ENCODE data around the gene CCSER1. TPM values are rescaled to one million over a fixed set of nuclear protein-coding genes. Genes with fewer than 3 reads are reported as not detected.

Gene CCSER1
- total RNA-seq, 2 donors from 2014 or later: 1.5 to 2.7 TPM

DNA sequence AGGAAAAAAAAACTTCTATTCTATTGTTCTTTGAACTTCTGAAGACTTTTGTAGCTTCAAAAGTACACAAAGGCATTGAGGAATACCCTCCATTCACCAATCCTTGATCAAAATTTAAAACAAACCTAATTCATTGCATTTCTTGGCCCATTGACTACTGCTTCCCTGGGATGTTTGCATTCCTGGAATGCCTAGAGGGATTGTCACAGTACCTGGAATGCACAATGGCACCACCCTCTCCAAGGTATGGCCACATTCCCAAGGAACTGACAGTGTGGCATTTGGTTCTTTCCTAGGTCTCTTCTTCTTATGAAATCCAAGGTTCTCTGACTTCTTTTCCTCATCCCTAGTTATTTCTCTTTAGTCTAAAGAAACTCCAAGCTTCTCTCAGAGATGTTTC lies 600.7 kb downstream of the CCSER1 start:
- DNase-seq (ENCODE audit: low spot score): no peak
- Histone ChIP-seq H3K36me3 (no peaks in the 10 kb centered on the region), H3K4me1 (ENCODE audit: control insufficient read depth in 1 of 2, low read depth in 2 of 2) (no peaks in the 10 kb centered on the region), H3K4me3 (no peak overlapping the region), H3K27ac (no peak overlapping the region), H3K9me3 (no peaks in the 10 kb centered on the region), H3K27me3 (replicated peaks; ENCODE audit: insufficient read depth) (no peaks in the 10 kb centered on the region)
- ATAC-seq (ENCODE audit: insufficient number of reproducible peaks, low FRiP score, low read depth): no peak
- TF ChIP-seq, protein P1, sequence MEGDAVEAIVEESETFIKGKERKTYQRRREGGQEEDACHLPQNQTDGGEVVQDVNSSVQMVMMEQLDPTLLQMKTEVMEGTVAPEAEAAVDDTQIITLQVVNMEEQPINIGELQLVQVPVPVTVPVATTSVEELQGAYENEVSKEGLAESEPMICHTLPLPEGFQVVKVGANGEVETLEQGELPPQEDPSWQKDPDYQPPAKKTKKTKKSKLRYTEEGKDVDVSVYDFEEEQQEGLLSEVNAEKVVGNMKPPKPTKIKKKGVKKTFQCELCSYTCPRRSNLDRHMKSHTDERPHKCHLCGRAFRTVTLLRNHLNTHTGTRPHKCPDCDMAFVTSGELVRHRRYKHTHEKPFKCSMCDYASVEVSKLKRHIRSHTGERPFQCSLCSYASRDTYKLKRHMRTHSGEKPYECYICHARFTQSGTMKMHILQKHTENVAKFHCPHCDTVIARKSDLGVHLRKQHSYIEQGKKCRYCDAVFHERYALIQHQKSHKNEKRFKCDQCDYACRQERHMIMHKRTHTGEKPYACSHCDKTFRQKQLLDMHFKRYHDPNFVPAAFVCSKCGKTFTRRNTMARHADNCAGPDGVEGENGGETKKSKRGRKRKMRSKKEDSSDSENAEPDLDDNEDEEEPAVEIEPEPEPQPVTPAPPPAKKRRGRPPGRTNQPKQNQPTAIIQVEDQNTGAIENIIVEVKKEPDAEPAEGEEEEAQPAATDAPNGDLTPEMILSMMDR (IDR thresholded peaks at IDR 0.05): no peak

DNA sequence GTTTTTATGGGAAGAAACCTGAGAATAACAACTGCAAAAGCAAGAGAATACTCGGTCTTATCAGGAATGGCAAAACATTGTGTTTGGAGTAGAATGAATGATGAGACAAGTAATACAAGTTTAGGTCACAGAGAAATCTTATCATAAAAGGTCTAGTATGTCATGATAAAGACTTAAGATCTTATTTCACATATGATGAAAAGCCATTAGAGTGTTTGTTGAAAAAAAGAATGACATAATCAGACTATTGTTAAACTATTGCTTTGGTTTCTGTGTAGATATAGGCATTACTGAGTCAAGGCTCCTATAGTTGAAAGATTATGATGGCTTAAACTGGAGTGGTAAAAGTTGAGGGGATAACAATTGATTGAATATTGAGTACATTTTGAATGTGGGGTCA lies 603.6 kb downstream of the CCSER1 start:
- Histone ChIP-seq H3K4me3 (no peak overlapping the region), H3K36me3 (no peaks in the 10 kb centered on the region), H3K9me3 (no peaks in the 10 kb centered on the region), H3K27me3 (replicated peaks; ENCODE audit: insufficient read depth) (no peaks in the 10 kb centered on the region), H3K27ac (no peak overlapping the region), H3K4me1 (ENCODE audit: control insufficient read depth in 1 of 2, low read depth in 2 of 2) (no peaks in the 10 kb centered on the region)
- TF ChIP-seq, protein P1 (IDR thresholded peaks at IDR 0.05): no peak
- ATAC-seq (ENCODE audit: insufficient number of reproducible peaks, low FRiP score, low read depth): no peak
- DNase-seq (ENCODE audit: low spot score): no peak

DNA sequence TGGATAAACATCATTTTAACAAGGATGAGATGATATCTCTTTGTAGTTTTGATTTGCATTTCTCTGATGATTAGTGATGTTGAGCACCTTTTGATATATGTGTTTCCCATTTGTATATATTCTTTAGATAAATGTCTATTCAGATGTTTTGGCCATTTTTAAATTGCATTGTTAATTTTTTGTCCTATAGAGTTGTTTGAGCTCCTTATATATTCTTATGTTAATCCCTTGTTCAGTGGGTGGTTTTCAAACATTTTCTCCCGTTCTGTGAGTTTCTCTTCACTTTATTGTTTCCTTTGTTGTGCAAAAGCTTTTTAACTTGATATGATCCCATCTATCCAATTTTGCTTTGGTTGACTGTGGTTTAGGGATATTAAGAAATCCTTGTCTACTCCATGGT lies 606.0 kb downstream of the CCSER1 start:
- H3K9me3 ChIP-seq: no peaks in the 10 kb centered on the region
- ATAC-seq (ENCODE audit: insufficient number of reproducible peaks, low FRiP score, low read depth): no peak
- no peaks in the 10 kb centered on the region for H3K36me3 ChIP-seq

DNA sequence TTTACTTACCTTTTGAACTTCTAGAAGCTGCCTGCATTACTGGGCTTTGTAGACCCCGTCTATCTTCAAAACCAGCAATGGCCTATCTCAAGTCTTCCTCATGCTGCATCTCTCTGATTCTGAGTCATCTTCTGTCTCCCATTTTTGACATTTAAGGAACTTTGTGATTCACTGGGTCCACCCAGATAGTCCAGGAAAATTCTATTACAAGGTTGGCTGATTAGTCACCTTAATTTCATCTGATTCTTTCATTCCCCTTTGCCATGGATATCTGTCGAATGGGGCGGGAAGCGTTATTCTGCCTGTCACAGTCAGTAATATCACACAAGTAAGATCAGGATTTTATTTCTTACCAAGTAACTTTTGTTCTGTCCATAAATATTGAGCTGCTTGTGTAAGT lies 618.0 kb downstream of the CCSER1 start:
- Histone ChIP-seq H3K27ac (no peak overlapping the region), H3K9me3 (no peaks in the 10 kb centered on the region)
- TF ChIP-seq, protein P1 (IDR thresholded peaks at IDR 0.05): no peak

More for the DNA sequence above, 606.0 kb downstream of the CCSER1 start:
- Histone ChIP-seq H3K27me3 (replicated peaks; ENCODE audit: insufficient read depth) (no peaks in the 10 kb centered on the region), H3K27ac (no peak overlapping the region), H3K4me3 (no peak overlapping the region), H3K4me1 (ENCODE audit: control insufficient read depth in 1 of 2, low read depth in 2 of 2) (no peaks in the 10 kb centered on the region)
- DNase-seq (ENCODE audit: low spot score): no peak
- TF ChIP-seq, protein P1 (IDR thresholded peaks at IDR 0.05): no peak

DNA sequence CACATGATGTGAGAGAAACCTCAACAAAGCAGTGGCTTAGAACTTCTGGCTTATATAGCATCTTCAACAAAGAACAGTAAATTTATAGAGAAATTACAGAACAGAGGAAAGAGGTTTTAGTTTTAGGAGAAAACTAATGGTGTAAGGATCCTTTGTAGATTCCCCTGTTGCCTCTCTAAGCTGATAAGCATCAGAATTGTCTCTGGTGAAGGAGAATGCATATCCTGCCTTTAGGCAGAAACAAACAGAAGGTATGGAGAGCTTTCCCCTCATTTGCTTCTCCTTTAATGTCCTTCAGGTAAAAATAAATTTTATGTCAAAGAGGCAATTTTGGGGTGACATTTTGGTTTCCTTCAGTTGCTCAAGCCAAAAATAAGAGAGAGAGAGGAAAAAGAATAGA lies 625.9 kb downstream of the CCSER1 start:
- H3K4me3 ChIP-seq: no peak overlapping the region
- no peak overlapping the region for H3K27ac ChIP-seq
- TF ChIP-seq, protein P1 (IDR thresholded peaks at IDR 0.05): no peak
- ATAC-seq (ENCODE audit: insufficient number of reproducible peaks, low FRiP score, low read depth): no peak
- H3K9me3 ChIP-seq: no peaks in the 10 kb centered on the region
- no peak for DNase-seq (ENCODE audit: low spot score)
- H3K4me1 ChIP-seq (ENCODE audit: control insufficient read depth in 1 of 2, low read depth in 2 of 2): no peaks in the 10 kb centered on the region
- H3K27me3 ChIP-seq (replicated peaks; ENCODE audit: insufficient read depth): no peaks in the 10 kb centered on the region
- H3K36me3 ChIP-seq: no peaks in the 10 kb centered on the region

More for the DNA sequence above, 618.0 kb downstream of the CCSER1 start:
- DNase-seq (ENCODE audit: low spot score) (no peak), ATAC-seq (ENCODE audit: insufficient number of reproducible peaks, low FRiP score, low read depth) (no peak)
- no peaks in the 10 kb centered on the region for H3K27me3 ChIP-seq (replicated peaks; ENCODE audit: insufficient read depth)
- H3K36me3 ChIP-seq: no peaks in the 10 kb centered on the region
- no peak overlapping the region for H3K4me3 ChIP-seq
- no peaks in the 10 kb centered on the region for H3K4me1 ChIP-seq (ENCODE audit: control insufficient read depth in 1 of 2, low read depth in 2 of 2)

Measured in thoracic aorta (tissue), 2 donors.